ENCODE measurements around the gene DEF6. TPM values are rescaled to one million over a fixed set of nuclear protein-coding genes. Genes with fewer than 3 reads are reported as not detected.

The DEF6 gene
- total and polyA plus RNA-seq, 2 experiments from 2014 or later: 5.1 to 7.2 TPM

- Mint-ChIP-seq H3K36me3 (ENCODE audit: low read depth) (peaks cover 3% of the 10 kb centered on the region; the same call in 1 of the 3 replicates), H3K27me3 (ENCODE audit: insufficient read depth, low read depth, poor library complexity) (peaks cover 3% of the 10 kb centered on the region), H3K4me1 (peaks cover 18% of the 10 kb centered on the region), H3K27ac (no peak overlapping the region), H3K9me3 (no peaks in the 10 kb centered on the region), H3K4me3 (no peak overlapping the region)
- no peaks in the 10 kb centered on the region for H3K9me2 ChIP-seq (ENCODE audit: insufficient read depth)
- H2AFZ ChIP-seq: no peak overlapping the region
- H3F3A ChIP-seq (replicated peaks; ENCODE audit: low read depth): no peaks in the 10 kb centered on the region
- DNase-seq (ENCODE audit: low spot score): no peak
- H3K4me3 ChIP-seq: no peak overlapping the region
- TF ChIP-seq NANOG (IDR thresholded peaks at IDR 0.05; ENCODE audit: borderline replicate concordance) (no peak), REST (IDR thresholded peaks at IDR 0.05; ENCODE audit: unreplicated experiment) (no peak), POLR2AphosphoS5 (IDR thresholded peaks at IDR 0.05; ENCODE audit: low read depth) (no peak), ZNF462 (CRISPR knock-in tag; IDR thresholded peaks at IDR 0.05) (no peak), JUNB (IDR thresholded peaks at IDR 0.05; ENCODE audit: unreplicated experiment) (no peak), EZH2 (IDR thresholded peaks at IDR 0.05; ENCODE audit: low read depth, unreplicated experiment) (no peak), STAT1 (IDR thresholded peaks at IDR 0.05; ENCODE audit: unreplicated experiment) (no peak), ZNF114 (CRISPR knock-in tag; IDR thresholded peaks at IDR 0.05) (no peak), ZNF331 (CRISPR knock-in tag; IDR thresholded peaks at IDR 0.05; ENCODE audit: low read depth) (no peak), EZH2phosphoT487 (IDR thresholded peaks at IDR 0.05; ENCODE audit: unreplicated experiment) (no peak), CREB1 (CRISPR knock-in tag; IDR thresholded peaks at IDR 0.05; ENCODE audit: low read depth) (no peak)
- TF ChIP-seq, protein P1, sequence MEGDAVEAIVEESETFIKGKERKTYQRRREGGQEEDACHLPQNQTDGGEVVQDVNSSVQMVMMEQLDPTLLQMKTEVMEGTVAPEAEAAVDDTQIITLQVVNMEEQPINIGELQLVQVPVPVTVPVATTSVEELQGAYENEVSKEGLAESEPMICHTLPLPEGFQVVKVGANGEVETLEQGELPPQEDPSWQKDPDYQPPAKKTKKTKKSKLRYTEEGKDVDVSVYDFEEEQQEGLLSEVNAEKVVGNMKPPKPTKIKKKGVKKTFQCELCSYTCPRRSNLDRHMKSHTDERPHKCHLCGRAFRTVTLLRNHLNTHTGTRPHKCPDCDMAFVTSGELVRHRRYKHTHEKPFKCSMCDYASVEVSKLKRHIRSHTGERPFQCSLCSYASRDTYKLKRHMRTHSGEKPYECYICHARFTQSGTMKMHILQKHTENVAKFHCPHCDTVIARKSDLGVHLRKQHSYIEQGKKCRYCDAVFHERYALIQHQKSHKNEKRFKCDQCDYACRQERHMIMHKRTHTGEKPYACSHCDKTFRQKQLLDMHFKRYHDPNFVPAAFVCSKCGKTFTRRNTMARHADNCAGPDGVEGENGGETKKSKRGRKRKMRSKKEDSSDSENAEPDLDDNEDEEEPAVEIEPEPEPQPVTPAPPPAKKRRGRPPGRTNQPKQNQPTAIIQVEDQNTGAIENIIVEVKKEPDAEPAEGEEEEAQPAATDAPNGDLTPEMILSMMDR (conservative IDR thresholded peaks at IDR 0.05; ENCODE audit: low read depth in 2 of 2): no peak
- TF ChIP-seq, protein P2, sequence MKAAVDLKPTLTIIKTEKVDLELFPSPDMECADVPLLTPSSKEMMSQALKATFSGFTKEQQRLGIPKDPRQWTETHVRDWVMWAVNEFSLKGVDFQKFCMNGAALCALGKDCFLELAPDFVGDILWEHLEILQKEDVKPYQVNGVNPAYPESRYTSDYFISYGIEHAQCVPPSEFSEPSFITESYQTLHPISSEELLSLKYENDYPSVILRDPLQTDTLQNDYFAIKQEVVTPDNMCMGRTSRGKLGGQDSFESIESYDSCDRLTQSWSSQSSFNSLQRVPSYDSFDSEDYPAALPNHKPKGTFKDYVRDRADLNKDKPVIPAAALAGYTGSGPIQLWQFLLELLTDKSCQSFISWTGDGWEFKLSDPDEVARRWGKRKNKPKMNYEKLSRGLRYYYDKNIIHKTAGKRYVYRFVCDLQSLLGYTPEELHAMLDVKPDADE (IDR thresholded peaks at IDR 0.05): no peak
- H3K27me3 ChIP-seq (ENCODE audit: insufficient read depth): no peaks in the 10 kb centered on the region
- ATAC-seq: no peak
- H3K4me2 ChIP-seq: no peak overlapping the region
- H3K4me1 ChIP-seq (ENCODE audit: insufficient read depth): peaks cover 16% of the 10 kb centered on the region
- H3K36me3 ChIP-seq (ENCODE audit: insufficient read depth): no peaks in the 10 kb centered on the region
- no peaks in the 10 kb centered on the region for H4K20me1 ChIP-seq (replicated peaks; ENCODE audit: insufficient read depth)
- no peak overlapping the region for H3K27ac ChIP-seq (ENCODE audit: low read depth)
- no peaks in the 10 kb centered on the region for H3K79me2 ChIP-seq (replicated peaks; ENCODE audit: insufficient read depth)
Measured at GRCh38 chr6:35304299-35304698, 6.7 kb downstream of the DEF6 start.

Data from GM23338 (cell line).